Spleen (tissue), 11 donors: Measurements from ENCODE around the gene PLAU. TPM values are rescaled to one million over a fixed set of nuclear protein-coding genes. Genes with fewer than 3 reads are reported as not detected.
"Not testable (repeated sequence)": the region's sequence is repeated elsewhere in the genome, so short reads cannot be mapped to it uniquely, and the experiment has no call there.

ENCODE experiments used
- DNase-seq: peaks from one replicate; pipeline ENCODE4 v3.0.0-alpha.2; 2020
- H3K27ac ChIP-seq, 8 donors: fragments of 200-600 bp; sonication (generic) in 7 of 8; 1 replicate in 4 of 8; 2 replicates in 4 of 8; pipeline versions ENCODE4 v1.5.0 to v1.8.0; 2016 to 2021; ENCODE audit warnings: inconsistent platforms in 4 of 8, mild to moderate bottlenecking in 4 of 8, moderate library complexity in 1 of 8
- H3K27me3 ChIP-seq, 7 donors: fragments of 200-600 bp; sonication (generic) in 6 of 7; replicated peaks in 1 of 7; 1 replicate in 4 of 7; 2 replicates in 3 of 7; pipeline versions ENCODE4 v1.5.0 to v1.8.0; 2016 to 2021; ENCODE audit warnings: inconsistent platforms in 3 of 7, mild to moderate bottlenecking in 1 of 7
- H3K36me3 ChIP-seq, 6 donors: fragments of 200-600 bp; sonication (generic) in 5 of 6; 1 replicate in 4 of 6; 2 replicates in 2 of 6; pipeline versions ENCODE4 v1.5.0 to v1.8.0; 2016 to 2021; ENCODE audit warnings: inconsistent platforms in 2 of 6
- H3K4me1 ChIP-seq, 6 donors: fragments of 200-600 bp; sonication (generic) in 5 of 6; 1 replicate in 3 of 6; 2 replicates in 3 of 6; pipeline versions ENCODE4 v1.5.0 to v1.8.0; 2016 to 2021; ENCODE audit warnings: inconsistent platforms in 3 of 6
- H3K4me3 ChIP-seq, 8 donors: fragments of 200-600 bp; sonication (generic) in 7 of 8; 1 replicate in 4 of 8; 2 replicates in 4 of 8; pipeline versions ENCODE4 v1.5.0 to v1.8.0; 2016 to 2021; ENCODE audit warnings: inconsistent platforms in 4 of 8, mild to moderate bottlenecking in 4 of 8, moderate library complexity in 2 of 8
- H3K9me3 ChIP-seq, 8 donors: fragments of 200-600 bp; sonication (generic) in 7 of 8; 1 replicate in 4 of 8; 2 replicates in 4 of 8; pipeline versions ENCODE4 v1.5.0 to v1.8.0; 2016 to 2021; ENCODE audit warnings: inconsistent platforms in 4 of 8
- POLR2A ChIP-seq, 3 donors: fragments of 450-650 bp; IDR thresholded peaks; one replicate each; pipeline ENCODE4 v1.5.1; 2017; ENCODE audit warnings: antibody characterized with exemption in 3 of 3, mild to moderate bottlenecking in 1 of 3
- POLR2AphosphoS5 ChIP-seq, 3 donors: sonication (generic); formaldehyde crosslinking; IDR thresholded peaks; one replicate each; pipeline ENCODE4 v1.5.1; 2017; ENCODE audit warnings: antibody characterized with exemption in 3 of 3
- WGBS, 5 donors: extraction: QIAGEN DNeasy Blood & Tissue Kit in 3 of 5; methylation state at CpG; one replicate each; pipeline versions ENCODE4 v1.1.5 to v1.1.7; 2013 to 2018; 5-methylcytosine and 5-hydroxymethylcytosine counted together
- intact Hi-C: fragments of 100-400 bp; cut with DNase I; formaldehyde crosslinking; loops from one replicate; pipeline ENCODE4 v1.15.0; 2023; ENCODE audit warnings: low total_unique reads
- polyA plus RNA-seq, 3 donors: library from polyadenylated mRNA; stranded (reverse); fragments of 200-250 nt; gene quantifications; one replicate each; pipeline ENCODE4 v1.2.1, GENCODE V29; 2013
- total RNA-seq, 7 donors: library from RNA; depleted of rRNA in 3 of 7; stranded (reverse); fragments of >200 nt in 3 of 7; fragmentation: NEBNext Ultra II Directional in 4 of 7; extraction: Animal tissue kit (Norgen Biotek cat#: 25700) in 4 of 7; gene quantifications; one replicate each; pipeline versions ENCODE4 v1.1.0 to v1.2.1, GENCODE V29; 2016 to 2021
- TF ChIP-seq, protein P1 (sequence below), 11 experiments: fragments of 200-600 bp in 7 of 11; fragments of 450-650 bp in 4 of 11; sonication (generic) in 4 of 11; IDR thresholded peaks in 8 of 11; conservative IDR thresholded peaks in 3 of 11; 1 replicate in 7 of 11; 2 replicates in 4 of 11; pipeline versions ENCODE4 v1.4.0 to v1.8.0; 2016 to 2021; ENCODE audit warnings: antibody characterized with exemption in 11 of 11, inconsistent platforms in 4 of 11, mild to moderate bottlenecking in 1 of 11
- donor health status: healthy with polysubstance abuse.
- donor health status: DM: no; HTN: no; CAD: no; lungs with moderate emphysema.
- donor health status: DM: no; HTN: no; CAD: no.
- donor health status: Bipolar disorder and iron deficiency.
- donor health status: healthy.
- donor health status: DM: no; HTN: no; CAD: no.
- donor health status: DM: yes; HTN: yes; CAD: no.

PLAU gene
- total and polyA plus RNA-seq, 10 donors = 9.6 to 95.0 (median 30.3) TPM

DNA sequence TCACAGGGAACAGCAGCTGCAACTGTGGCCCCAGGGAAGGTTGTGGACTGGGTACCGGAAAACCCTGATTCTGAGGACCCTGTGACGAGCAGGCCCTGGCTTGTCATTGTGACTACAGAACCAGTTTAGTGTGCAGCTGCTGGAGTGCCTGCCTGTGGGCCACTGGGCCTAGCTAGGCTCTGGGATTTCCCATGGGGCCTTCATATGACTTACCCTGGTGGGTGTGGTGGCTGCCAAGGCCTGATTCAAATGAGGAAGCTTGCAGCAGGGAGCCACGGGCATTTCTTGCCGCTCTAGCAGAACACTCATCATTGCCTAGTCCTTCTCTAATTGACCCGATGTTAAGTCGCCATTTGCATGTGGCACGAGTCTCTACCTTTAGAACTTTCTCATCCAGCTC lies 21.9 kb upstream of the PLAU start:
- DNase-seq = no peak
- Histone ChIP-seq H3K27me3 (no peaks in the 10 kb centered on the region), H3K27ac (peak overlapping the region in 4 of 8 donors; percentile 38 to 68 (median 57)), H3K4me3 (no peak overlapping the region), H3K36me3 (no peaks in the 10 kb centered on the region), H3K9me3 (no peaks in the 10 kb centered on the region), H3K4me1 (peaks cover 3 to 35% (median 13%) of the 10 kb centered on the region in 6 donors)
- WGBS, 5 donors = 47 to 62% (median 52%) methylated on average over 6 to 7 of the region's 7 CpGs
- intact Hi-C loops = loop anchor here (5.0 kb wide), 2 partner anchors 48 to 193 kb away; no protein-coding TSS in a partner anchor
- TF ChIP-seq, protein P1, sequence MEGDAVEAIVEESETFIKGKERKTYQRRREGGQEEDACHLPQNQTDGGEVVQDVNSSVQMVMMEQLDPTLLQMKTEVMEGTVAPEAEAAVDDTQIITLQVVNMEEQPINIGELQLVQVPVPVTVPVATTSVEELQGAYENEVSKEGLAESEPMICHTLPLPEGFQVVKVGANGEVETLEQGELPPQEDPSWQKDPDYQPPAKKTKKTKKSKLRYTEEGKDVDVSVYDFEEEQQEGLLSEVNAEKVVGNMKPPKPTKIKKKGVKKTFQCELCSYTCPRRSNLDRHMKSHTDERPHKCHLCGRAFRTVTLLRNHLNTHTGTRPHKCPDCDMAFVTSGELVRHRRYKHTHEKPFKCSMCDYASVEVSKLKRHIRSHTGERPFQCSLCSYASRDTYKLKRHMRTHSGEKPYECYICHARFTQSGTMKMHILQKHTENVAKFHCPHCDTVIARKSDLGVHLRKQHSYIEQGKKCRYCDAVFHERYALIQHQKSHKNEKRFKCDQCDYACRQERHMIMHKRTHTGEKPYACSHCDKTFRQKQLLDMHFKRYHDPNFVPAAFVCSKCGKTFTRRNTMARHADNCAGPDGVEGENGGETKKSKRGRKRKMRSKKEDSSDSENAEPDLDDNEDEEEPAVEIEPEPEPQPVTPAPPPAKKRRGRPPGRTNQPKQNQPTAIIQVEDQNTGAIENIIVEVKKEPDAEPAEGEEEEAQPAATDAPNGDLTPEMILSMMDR (IDR thresholded peaks at IDR 0.05 in 8 of 11, conservative IDR thresholded peaks at IDR 0.05 in 3 of 11) = no peak
- TF ChIP-seq POLR2A (IDR thresholded peaks at IDR 0.05) (no peak), POLR2AphosphoS5 (IDR thresholded peaks at IDR 0.05) (no peak)

DNA sequence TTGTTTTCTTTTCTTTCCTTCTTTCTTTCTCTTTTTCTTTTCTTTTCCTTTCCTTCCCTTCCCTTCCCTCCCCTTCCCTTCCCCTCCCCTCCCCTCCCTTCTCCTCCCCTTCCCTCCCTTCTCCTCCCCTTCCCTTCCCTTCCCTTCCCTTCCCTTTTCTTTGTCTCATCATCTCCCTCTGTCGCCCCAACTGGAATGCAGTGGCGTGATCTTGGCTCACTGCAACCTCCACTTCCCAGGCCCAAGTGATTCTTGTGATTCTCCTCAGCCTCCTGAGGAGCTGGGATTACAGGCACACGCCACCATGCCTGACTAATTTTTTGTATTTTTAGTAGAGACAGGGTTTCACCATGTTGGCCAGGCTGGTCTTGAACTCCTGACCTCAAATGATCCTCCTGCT lies 21.5 kb upstream of the PLAU start:
- not testable (repeated sequence) for H3K9me3 ChIP-seq, H3K27me3 ChIP-seq, DNase-seq, H3K4me3 ChIP-seq, H3K36me3 ChIP-seq
- H3K27ac ChIP-seq = peak overlapping the region in 2 of 8 donors; percentile 62 to 68
- intact Hi-C loops = loop anchor here (5.0 kb wide), 2 partner anchors 48 to 193 kb away; no protein-coding TSS in a partner anchor
- 83 to 100% (median 89%) methylated on average over 2 to 3 of the region's 3 CpGs for WGBS, 5 donors
- peaks cover 3 to 35% (median 13%) of the 10 kb centered on the region in 6 donors for H3K4me1 ChIP-seq

DNA sequence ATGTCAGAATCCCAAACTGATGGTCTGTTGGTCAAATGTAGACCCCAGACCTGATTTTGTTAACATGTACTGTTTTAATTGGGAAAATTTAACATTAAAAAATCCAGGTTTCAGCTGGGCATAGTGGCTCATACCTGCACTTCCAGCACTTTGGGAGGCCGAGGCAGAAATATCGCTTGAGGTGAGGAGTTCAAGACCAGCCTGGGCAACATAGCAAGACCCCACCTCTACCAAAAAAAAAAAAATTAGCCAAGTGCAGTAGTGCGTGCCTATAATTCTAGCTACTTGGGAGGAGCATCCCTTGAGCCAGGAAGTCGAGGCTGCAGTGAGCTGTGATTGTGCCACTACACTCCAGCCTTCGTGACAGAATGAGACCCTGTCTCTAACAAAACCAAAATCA lies 20.7 kb upstream of the PLAU start:
- Histone ChIP-seq H3K27ac (no peak overlapping the region), H3K4me1 (peaks cover 3 to 35% (median 13%) of the 10 kb centered on the region in 6 donors), H3K4me3 (no peak overlapping the region), H3K36me3 (no peaks in the 10 kb centered on the region), H3K9me3 (no peaks in the 10 kb centered on the region), H3K27me3 (no peaks in the 10 kb centered on the region)
- no peak for DNase-seq
- intact Hi-C loops = no loop called here
- 86 to 97% (median 87%) methylated on average over 5 of the region's 5 CpGs for WGBS, 5 donors
- TF ChIP-seq, protein P1 (IDR thresholded peaks at IDR 0.05 in 8 of 11, conservative IDR thresholded peaks at IDR 0.05 in 3 of 11) = no peak
- no peak for TF ChIP-seq POLR2A (IDR thresholded peaks at IDR 0.05)
- TF ChIP-seq POLR2AphosphoS5 (IDR thresholded peaks at IDR 0.05) = no peak

DNA sequence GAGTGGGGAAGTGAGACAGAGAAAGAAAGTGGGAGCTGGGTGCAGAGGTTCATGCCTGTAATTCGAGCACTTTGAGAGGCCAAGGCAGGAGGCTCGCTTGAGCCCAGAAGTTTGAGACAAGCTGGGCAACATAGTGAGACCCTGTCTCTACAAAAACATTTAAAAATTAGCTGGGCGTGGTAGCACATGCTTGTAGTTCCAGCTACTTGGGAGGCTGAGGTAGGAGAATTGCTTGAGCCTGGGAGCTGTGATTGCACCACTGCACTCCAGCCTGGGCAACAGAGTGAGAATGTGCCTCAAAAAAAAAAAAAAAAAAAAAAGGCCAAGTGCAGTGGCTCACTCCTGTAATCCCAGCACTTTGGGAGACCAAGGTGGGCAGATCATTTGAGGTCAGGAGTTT lies 20.1 kb upstream of the PLAU start:
- H3K4me3 ChIP-seq, H3K27ac ChIP-seq, H3K27me3 ChIP-seq, H3K9me3 ChIP-seq, H3K36me3 ChIP-seq, intact Hi-C loops, DNase-seq: not testable (repeated sequence)
- peaks cover 3 to 34% (median 13%) of the 10 kb centered on the region in 6 donors for H3K4me1 ChIP-seq
- WGBS, 5 donors = 58 to 73% (median 65%) methylated on average over 3 of the region's 3 CpGs

DNA sequence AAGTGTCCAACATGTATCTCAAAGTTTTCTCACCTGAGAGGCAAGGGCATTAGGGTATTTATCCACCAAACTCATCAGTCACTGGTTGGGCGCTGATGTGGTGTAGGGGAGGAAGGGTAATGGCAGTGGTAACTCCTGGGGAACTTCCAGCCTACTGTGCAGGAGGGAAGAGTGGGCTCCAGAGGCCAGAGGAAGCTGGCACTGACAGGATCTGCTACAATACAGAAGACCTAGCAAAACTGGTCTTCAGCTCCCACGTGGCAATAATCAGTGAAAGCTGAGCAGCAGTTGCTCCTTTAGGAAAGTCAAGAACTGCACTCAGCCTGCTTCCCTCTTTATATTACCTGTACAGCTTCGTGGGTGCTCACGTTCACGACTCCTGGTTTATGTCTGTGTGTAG lies 19.4 kb upstream of the PLAU start:
- Histone ChIP-seq H3K27ac (no peak overlapping the region), H3K36me3 (no peaks in the 10 kb centered on the region), H3K4me3 (no peak overlapping the region), H3K4me1 (peaks cover 0 to 27% (median 8%) of the 10 kb centered on the region in 6 donors), H3K27me3 (no peaks in the 10 kb centered on the region), H3K9me3 (no peaks in the 10 kb centered on the region)
- no peak for DNase-seq
- 77 to 86% (median 82%) methylated on average over 5 of the region's 5 CpGs for WGBS, 5 donors
- TF ChIP-seq, protein P1 (IDR thresholded peaks at IDR 0.05 in 8 of 11, conservative IDR thresholded peaks at IDR 0.05 in 3 of 11) = no peak
- TF ChIP-seq POLR2A (IDR thresholded peaks at IDR 0.05) (no peak), POLR2AphosphoS5 (IDR thresholded peaks at IDR 0.05) (no peak)
- intact Hi-C loops = no loop called here
